HFFc6 (cell line): ENCODE measurements around the gene PEX7. TPM values are rescaled to one million over a fixed set of nuclear protein-coding genes. Genes with fewer than 3 reads are reported as not detected.

Experiments used
- DNase-seq: peaks from one replicate; pipeline ENCODE4 v3.0.0-alpha.2; 2018
- H3K27ac Mint-ChIP-seq: 2 replicates; pipeline ENCODE4 v1.8.0; 2020; ENCODE audit warnings: mild to moderate bottlenecking, mixed read lengths
- H3K27me3 Mint-ChIP-seq: 2 replicates; pipeline ENCODE4 v1.8.0; 2021; ENCODE audit warnings: mild to moderate bottlenecking, moderate library complexity, mixed read lengths; ENCODE audit not compliant: insufficient read depth
- H3K36me3 Mint-ChIP-seq: 2 replicates; pipeline ENCODE4 v1.8.0; 2021; ENCODE audit warnings: low read depth, mixed read lengths
- H3K4me1 Mint-ChIP-seq: 2 replicates; pipeline ENCODE4 v1.8.0; 2020; ENCODE audit warnings: low read depth, mixed read lengths
- H3K4me3 Mint-ChIP-seq: 2 replicates; pipeline ENCODE4 v1.8.0; 2020; ENCODE audit warnings: mild to moderate bottlenecking, moderate library complexity, mixed read lengths
- H3K9me3 Mint-ChIP-seq: 2 replicates; pipeline ENCODE4 v1.8.0; 2020; ENCODE audit warnings: mild to moderate bottlenecking, mixed read lengths
- total RNA-seq, 6 experiments: library from RNA; stranded (reverse); fragmentation: NEBNext Ultra II Directional; extraction: Animal tissue kit (Norgen Biotek cat#: 25700); gene quantifications; 2 replicates in 1 of 6; 3 replicates in 5 of 6; pipeline ENCODE4 v1.2.3, GENCODE V29; 2021
- TF ChIP-seq, protein P1 (sequence below): fragments of 200-600 bp; sonication (generic); IDR thresholded peaks from 2 replicates; pipeline ENCODE4 v1.5.0; 2021; ENCODE audit warnings: antibody characterized with exemption, mild to moderate bottlenecking

Gene PEX7
- total RNA-seq, 6 experiments from 2014 or later = 6.4 to 7.6 (median 7.3) TPM

DNA sequence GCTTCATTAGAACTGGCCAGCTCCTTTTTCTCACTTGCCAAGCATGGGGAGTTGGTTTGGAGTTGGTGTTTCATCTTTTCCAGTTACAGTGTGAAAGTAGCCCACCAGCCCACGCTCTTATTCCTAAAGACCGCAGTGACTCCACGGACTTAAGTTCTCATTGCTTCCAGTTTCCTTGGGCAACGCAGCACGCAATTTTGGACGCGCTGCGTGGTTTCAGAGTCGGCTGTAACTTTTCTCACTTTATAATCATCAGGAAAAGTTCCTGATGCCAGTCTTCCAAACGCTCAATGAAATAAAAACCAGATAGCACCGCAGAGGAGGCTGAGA lies 381 bp upstream of the PEX7 start:
- peaks cover 7% of the 10 kb centered on the region; the same call in 1 of the 2 replicates for H3K36me3 Mint-ChIP-seq
- TF ChIP-seq, protein P1, sequence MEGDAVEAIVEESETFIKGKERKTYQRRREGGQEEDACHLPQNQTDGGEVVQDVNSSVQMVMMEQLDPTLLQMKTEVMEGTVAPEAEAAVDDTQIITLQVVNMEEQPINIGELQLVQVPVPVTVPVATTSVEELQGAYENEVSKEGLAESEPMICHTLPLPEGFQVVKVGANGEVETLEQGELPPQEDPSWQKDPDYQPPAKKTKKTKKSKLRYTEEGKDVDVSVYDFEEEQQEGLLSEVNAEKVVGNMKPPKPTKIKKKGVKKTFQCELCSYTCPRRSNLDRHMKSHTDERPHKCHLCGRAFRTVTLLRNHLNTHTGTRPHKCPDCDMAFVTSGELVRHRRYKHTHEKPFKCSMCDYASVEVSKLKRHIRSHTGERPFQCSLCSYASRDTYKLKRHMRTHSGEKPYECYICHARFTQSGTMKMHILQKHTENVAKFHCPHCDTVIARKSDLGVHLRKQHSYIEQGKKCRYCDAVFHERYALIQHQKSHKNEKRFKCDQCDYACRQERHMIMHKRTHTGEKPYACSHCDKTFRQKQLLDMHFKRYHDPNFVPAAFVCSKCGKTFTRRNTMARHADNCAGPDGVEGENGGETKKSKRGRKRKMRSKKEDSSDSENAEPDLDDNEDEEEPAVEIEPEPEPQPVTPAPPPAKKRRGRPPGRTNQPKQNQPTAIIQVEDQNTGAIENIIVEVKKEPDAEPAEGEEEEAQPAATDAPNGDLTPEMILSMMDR = no peak
- H3K4me3 Mint-ChIP-seq = peak overlapping the region; percentile 96
- H3K4me1 Mint-ChIP-seq = peaks cover 13% of the 10 kb centered on the region
- H3K27me3 Mint-ChIP-seq = peaks cover 5% of the 10 kb centered on the region; the same call in 1 of the 2 replicates
- H3K9me3 Mint-ChIP-seq = no peaks in the 10 kb centered on the region
- peak; percentile 1 for DNase-seq
- H3K27ac Mint-ChIP-seq = peak overlapping the region; percentile 95

DNA sequence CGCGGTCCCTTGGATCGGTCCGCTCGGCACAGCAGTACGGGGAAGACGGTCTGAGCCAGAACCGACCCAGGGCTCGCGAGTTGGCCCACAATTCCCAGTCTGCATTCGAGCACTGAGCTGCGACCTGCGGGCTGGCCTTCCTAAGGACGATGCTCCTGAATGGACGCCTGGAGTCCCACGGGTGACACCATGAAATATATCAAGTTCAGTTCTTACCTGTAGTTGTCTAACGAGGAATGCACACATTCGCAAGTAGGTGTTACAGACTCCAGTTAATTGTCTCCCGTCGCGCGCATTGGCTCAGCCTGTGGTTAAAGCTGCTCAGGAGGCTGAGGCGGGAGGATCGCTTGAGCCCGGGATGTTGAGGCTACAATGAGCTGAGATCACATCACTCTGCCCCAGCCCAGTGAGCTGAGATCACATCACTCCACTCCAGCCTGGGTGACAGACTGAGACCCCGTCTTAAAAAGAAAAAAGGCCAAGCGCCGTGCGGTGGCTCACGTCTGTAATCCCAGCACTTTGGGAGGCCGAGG lies 802 bp downstream of the PEX7 start:
- H3K4me1 Mint-ChIP-seq = peaks cover 13% of the 10 kb centered on the region
- peak overlapping the region; percentile 91 for H3K4me3 Mint-ChIP-seq
- H3K27me3 Mint-ChIP-seq = no peaks in the 10 kb centered on the region; the same call in 1 of the 2 replicates
- no peaks in the 10 kb centered on the region for H3K9me3 Mint-ChIP-seq
- DNase-seq = no peak
- H3K36me3 Mint-ChIP-seq = peaks cover 7% of the 10 kb centered on the region; the same call in 1 of the 2 replicates
- H3K27ac Mint-ChIP-seq = peak overlapping the region; percentile 88
- TF ChIP-seq, protein P1 = no peak

DNA sequence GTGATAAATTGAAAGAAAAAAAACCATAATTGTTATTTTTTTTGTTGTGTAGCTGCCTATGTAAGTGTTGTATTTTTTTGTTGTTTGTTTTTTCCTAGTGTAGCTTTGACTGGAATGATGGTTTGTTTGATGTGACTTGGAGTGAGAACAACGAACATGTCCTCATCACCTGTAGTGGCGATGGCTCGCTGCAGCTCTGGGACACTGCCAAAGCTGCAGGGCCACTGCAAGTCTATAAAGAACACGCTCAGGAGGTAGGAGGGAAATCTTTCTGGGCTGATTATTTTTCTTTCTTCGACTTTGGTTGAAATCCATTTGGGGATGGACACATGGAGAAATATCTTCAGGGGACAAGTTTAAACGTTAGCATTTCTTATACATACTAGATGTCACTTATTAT lies 3.8 kb downstream of the PEX7 start:
- no peaks in the 10 kb centered on the region for H3K27me3 Mint-ChIP-seq
- DNase-seq = no peak
- H3K27ac Mint-ChIP-seq = no peak overlapping the region
- H3K4me3 Mint-ChIP-seq = no peak overlapping the region
- H3K4me1 Mint-ChIP-seq = peaks cover 11% of the 10 kb centered on the region
- TF ChIP-seq, protein P1 = no peak
- H3K36me3 Mint-ChIP-seq = peaks cover 15% of the 10 kb centered on the region
- peaks cover 5% of the 10 kb centered on the region for H3K9me3 Mint-ChIP-seq

DNA sequence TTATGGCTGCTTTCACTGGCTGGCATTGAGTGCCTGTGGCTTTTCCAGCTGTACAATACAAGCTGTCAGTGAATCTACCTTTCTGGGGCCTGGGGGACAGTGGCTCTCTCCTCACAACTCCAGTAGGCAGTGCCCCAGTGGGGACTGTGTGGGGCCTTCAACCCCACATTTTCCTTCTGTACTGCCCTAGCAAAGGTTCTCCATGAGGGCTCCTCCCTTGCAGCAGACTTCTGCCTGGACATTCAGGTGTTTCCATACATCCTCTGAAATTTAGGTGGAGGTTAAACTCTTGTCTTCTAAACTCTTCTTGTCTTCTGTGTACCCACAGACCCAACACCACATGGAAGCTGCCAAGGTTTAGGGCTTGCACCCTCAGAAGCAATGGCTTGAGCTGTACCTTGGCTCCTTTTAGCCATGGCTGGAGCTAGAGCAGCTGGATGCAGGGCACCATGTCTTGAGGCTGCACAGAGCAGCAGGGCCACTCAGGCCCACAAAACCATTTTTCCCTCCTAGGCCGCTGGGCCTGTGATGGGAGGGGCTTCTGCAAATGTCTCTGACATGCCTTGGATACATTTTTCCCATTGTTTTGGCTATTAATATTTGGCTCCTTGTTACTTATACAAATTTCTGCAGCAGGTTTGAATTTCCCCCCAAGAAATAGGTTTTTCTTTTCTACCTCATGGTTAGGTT lies 9.6 kb downstream of the PEX7 start:
- peaks cover 29% of the 10 kb centered on the region for H3K36me3 Mint-ChIP-seq
- TF ChIP-seq, protein P1 = no peak
- DNase-seq = no peak
- peaks cover 21% of the 10 kb centered on the region for H3K9me3 Mint-ChIP-seq
- H3K4me3 Mint-ChIP-seq = no peak overlapping the region
- no peaks in the 10 kb centered on the region for H3K4me1 Mint-ChIP-seq
- no peak overlapping the region for H3K27ac Mint-ChIP-seq
- peaks cover 2% of the 10 kb centered on the region; the same call in 1 of the 2 replicates for H3K27me3 Mint-ChIP-seq

DNA sequence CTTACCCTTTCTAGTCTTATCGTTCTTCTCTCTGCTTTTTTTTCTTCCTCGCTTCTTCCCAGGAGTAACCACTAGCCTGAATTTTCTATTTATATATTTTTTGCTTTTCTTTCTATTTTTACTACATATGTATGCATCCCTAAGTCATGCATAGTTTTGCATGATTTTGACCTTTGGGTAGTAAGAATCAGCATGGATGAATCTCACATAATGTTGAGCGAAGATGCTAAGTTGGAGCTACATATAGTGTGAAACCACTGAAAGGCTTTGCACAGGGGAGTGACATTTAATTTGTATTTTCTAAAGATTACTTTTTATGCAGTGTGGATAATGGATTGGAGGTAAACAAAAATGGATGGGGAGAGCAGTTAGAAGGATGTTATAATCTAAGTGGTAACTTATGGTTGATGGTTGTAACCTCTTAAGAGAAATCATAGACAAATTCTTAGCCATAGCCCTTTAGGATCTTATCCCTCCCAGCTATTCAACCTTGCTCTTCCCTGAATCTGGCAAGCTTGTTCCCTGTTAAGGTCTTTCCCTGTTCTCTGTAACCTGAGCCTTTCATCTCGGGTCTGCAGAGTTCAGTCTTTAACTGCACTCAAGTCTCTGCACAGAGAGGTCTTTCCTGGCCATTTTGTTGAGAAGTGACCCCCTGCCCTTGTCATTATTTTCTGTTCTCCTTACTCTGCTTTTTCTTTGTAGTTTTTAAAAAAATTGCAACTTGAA lies 18.0 kb downstream of the PEX7 start:
- no peak overlapping the region for H3K4me3 Mint-ChIP-seq
- no peaks in the 10 kb centered on the region for H3K4me1 Mint-ChIP-seq
- DNase-seq = no peak
- H3K27ac Mint-ChIP-seq = no peak overlapping the region
- H3K9me3 Mint-ChIP-seq = no peaks in the 10 kb centered on the region
- TF ChIP-seq, protein P1 = no peak
- H3K27me3 Mint-ChIP-seq = no peaks in the 10 kb centered on the region; the same call in 1 of the 2 replicates
- H3K36me3 Mint-ChIP-seq = no peaks in the 10 kb centered on the region
